Hepatocyte (in vitro differentiated cells): Measurements from ENCODE around the gene AGAP2. TPM values are rescaled to one million over a fixed set of nuclear protein-coding genes. Genes with fewer than 3 reads are reported as not detected.

Source experiments
- DNase-seq: peaks from one replicate; pipeline ENCODE4 v3.0.0-alpha.2; 2016; ENCODE audit warnings: low spot score
- H2AFZ ChIP-seq: fragments of 200-600 bp; sonication (generic); 2 replicates; pipeline ENCODE4 v1.6.0; 2016; ENCODE audit warnings: antibody characterized with exemption, mild to moderate bottlenecking
- H3K27ac ChIP-seq: fragments of 200-600 bp; sonication (generic); 2 replicates; pipeline ENCODE4 v1.5.1; 2016; ENCODE audit warnings: mild to moderate bottlenecking
- H3K27me3 ChIP-seq: fragments of 200-600 bp; sonication (generic); 2 replicates; pipeline ENCODE4 v1.6.1; 2016
- H3K36me3 ChIP-seq: fragments of 200-600 bp; sonication (generic); replicated peaks from 2 replicates; pipeline ENCODE4 v1.5.1; 2016; ENCODE audit warnings: low read depth; ENCODE audit not compliant: insufficient read depth
- H3K4me1 ChIP-seq: fragments of 200-600 bp; sonication (generic); 2 replicates; pipeline ENCODE4 v1.5.1; 2016; ENCODE audit warnings: mild to moderate bottlenecking, moderate library complexity; ENCODE audit not compliant: insufficient read depth
- H3K4me2 ChIP-seq: fragments of 200-600 bp; sonication (generic); 2 replicates; pipeline ENCODE4 v1.6.0; 2016
- H3K4me3 ChIP-seq: fragments of 200-600 bp; sonication (generic); 2 replicates; pipeline ENCODE4 v1.5.1; 2016; ENCODE audit warnings: mild to moderate bottlenecking
- H3K79me2 ChIP-seq: fragments of 200-600 bp; sonication (generic); 2 replicates; pipeline ENCODE4 v1.6.0; 2017; ENCODE audit warnings: mild to moderate bottlenecking
- H3K9me2 ChIP-seq: fragments of 200-600 bp; sonication (generic); replicated peaks from 2 replicates; pipeline ENCODE4 v1.6.0; 2017; ENCODE audit warnings: mild to moderate bottlenecking; ENCODE audit not compliant: insufficient read depth
- H3K9me3 ChIP-seq: fragments of 200-600 bp; sonication (generic); 2 replicates; pipeline ENCODE4 v1.5.1; 2016; ENCODE audit warnings: low read depth, mild to moderate bottlenecking
- H4K20me1 ChIP-seq: fragments of 200-600 bp; sonication (generic); 2 replicates; pipeline ENCODE4 v1.6.0; 2016; ENCODE audit warnings: mild to moderate bottlenecking; ENCODE audit not compliant: insufficient read depth, poor library complexity, severe bottlenecking
- EZH2 ChIP-seq: fragments of 200-600 bp; sonication (generic); IDR thresholded peaks from 2 replicates; pipeline ENCODE4 v1.6.1; 2016; ENCODE audit warnings: antibody characterized with exemption, mild to moderate bottlenecking, borderline replicate concordance
- EZH2phosphoT487 ChIP-seq: fragments of 200-600 bp; sonication (generic); IDR thresholded peaks from one replicate; pipeline ENCODE4 v1.6.1; 2018; ENCODE audit warnings: antibody characterized with exemption, mild to moderate bottlenecking, low read depth, moderate library complexity; ENCODE audit not compliant: unreplicated experiment, severe bottlenecking
- WGBS: methylation state at CpG from one replicate; pipeline ENCODE4 v1.1.6; 2016; ENCODE audit warnings: low lambda C conversion rate; ENCODE audit errors: missing lambda C conversion rate; 5-methylcytosine and 5-hydroxymethylcytosine counted together
- polyA plus RNA-seq: library from polyadenylated mRNA; unstranded; fragments of >200 nt; fragmentation: Nextera tagmentation; extraction: Ambion mirVana; gene quantifications from 2 replicates; pipeline ENCODE4 v1.2.1, GENCODE V29; 2016
- total RNA-seq: library from RNA; depleted of rRNA; stranded (reverse); fragments of >200 nt; gene quantifications from 2 replicates; pipeline ENCODE4 v1.2.3, GENCODE V29; 2014
- TF ChIP-seq, protein P1 (sequence below): fragments of 200-600 bp; sonication (generic); IDR thresholded peaks from 2 replicates; pipeline ENCODE4 v1.5.1; 2016; ENCODE audit warnings: antibody characterized with exemption, mild to moderate bottlenecking; ENCODE audit not compliant: poor library complexity

Gene AGAP2
- total and polyA plus RNA-seq, 2 experiments from 2014 or later, result 0.04 to 0.33 TPM

DNA sequence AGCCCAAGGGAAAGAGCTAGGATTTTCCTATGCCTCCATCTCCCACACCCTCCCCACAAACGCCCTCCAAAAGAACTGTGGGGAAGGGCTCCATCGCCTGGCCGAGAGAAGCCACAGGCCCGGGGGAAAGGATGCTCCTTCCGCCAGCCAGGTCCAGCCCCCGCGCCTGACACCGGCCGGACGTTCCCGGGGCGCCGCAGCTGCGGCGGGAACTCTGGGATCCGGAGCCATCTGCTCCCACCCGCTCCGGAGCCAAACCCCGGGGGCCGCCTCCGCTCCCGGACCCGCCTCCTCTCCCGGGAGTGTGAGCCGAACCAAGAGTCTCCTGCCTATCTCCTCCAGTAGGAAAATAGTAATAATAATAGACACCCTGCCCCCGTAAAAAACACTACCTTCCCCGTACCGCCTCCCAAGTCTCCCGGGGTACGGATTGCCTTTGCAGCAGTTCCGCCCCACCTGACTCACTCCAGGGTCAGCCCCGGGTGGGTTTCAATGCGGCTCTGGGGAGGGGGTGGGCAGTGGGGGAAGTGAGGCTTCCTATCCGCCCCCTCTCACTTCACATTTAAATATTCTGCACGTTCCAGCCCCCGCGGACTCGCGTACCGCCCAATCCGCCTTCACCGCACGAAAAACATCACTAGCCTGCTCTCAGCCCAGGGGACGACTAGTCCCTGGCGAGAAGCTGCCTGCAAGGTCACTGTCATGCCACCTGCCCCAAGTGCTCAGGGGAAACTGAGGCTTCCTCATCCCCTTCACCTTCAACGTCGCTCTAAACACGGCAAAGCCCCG, 2.4 kb downstream of the AGAP2 start:
- Histone ChIP-seq H3K27me3 (peaks cover 100% of the 10 kb centered on the region), H3K27ac (no peak overlapping the region), H3K9me3 (no peaks in the 10 kb centered on the region), H3K9me2 (no peaks in the 10 kb centered on the region), H3K79me2 (no peaks in the 10 kb centered on the region), H3K4me3 (no peak overlapping the region), H4K20me1 (no peaks in the 10 kb centered on the region), H2AFZ (peak overlapping the region; percentile 45), H3K4me1 (peaks cover 23% of the 10 kb centered on the region), H3K4me2 (peak overlapping the region; percentile 94), H3K36me3 (no peaks in the 10 kb centered on the region)
- peak; percentile 8 for TF ChIP-seq EZH2
- peak; percentile 23 for TF ChIP-seq EZH2phosphoT487
- TF ChIP-seq, protein P1, sequence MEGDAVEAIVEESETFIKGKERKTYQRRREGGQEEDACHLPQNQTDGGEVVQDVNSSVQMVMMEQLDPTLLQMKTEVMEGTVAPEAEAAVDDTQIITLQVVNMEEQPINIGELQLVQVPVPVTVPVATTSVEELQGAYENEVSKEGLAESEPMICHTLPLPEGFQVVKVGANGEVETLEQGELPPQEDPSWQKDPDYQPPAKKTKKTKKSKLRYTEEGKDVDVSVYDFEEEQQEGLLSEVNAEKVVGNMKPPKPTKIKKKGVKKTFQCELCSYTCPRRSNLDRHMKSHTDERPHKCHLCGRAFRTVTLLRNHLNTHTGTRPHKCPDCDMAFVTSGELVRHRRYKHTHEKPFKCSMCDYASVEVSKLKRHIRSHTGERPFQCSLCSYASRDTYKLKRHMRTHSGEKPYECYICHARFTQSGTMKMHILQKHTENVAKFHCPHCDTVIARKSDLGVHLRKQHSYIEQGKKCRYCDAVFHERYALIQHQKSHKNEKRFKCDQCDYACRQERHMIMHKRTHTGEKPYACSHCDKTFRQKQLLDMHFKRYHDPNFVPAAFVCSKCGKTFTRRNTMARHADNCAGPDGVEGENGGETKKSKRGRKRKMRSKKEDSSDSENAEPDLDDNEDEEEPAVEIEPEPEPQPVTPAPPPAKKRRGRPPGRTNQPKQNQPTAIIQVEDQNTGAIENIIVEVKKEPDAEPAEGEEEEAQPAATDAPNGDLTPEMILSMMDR, result peak; percentile 37
- WGBS, result 2% methylated on average over 41 of the region's 49 CpGs
- peak; percentile 56 for DNase-seq

DNA sequence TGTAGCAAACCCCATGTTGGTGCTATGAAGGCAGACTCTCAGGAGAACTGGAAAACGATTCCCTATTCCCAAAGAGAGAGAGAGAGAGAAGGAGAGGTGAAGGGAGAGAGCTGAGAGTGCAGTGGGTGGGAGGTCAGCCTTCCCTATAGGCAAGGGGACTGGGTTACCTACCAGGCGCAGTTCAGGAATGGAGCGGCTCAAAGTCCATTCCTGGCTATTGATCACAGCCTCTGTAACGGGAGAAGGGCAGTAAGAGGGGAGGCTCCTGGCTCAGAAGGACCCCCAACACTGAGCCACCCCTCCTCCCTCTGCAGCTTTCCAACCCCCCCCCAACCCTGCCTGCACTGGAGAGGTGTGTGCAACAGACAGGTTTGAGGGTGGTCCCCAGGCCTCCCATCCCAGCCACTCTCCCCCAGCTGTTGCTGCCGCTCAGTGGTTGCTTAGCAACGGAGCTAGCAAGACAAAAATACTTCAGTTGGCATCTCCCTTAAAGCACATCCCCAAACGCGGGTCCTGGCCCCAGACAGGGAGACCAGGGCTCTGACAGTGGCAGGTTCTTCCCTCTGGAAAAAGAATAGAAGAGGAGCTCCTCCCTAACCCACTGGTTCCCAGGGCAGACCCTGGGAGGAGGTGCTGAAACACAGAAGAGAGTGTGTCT, 3.2 kb downstream of the AGAP2 start:
- H3K9me2 ChIP-seq, result no peaks in the 10 kb centered on the region
- WGBS, result 14% methylated on average over 8 of the region's 8 CpGs
- no peak for TF ChIP-seq EZH2phosphoT487
- TF ChIP-seq, protein P1, result no peak
- TF ChIP-seq EZH2, result no peak
- H3K36me3 ChIP-seq, result no peaks in the 10 kb centered on the region
- no peak overlapping the region for H2AFZ ChIP-seq
- H3K27me3 ChIP-seq, result peaks cover 99% of the 10 kb centered on the region
- DNase-seq, result no peak
- H3K4me1 ChIP-seq, result peaks cover 23% of the 10 kb centered on the region
- H3K4me3 ChIP-seq, result no peak overlapping the region
- no peaks in the 10 kb centered on the region for H4K20me1 ChIP-seq
- H3K79me2 ChIP-seq, result no peaks in the 10 kb centered on the region
- peak overlapping the region; percentile 94 for H3K4me2 ChIP-seq
- H3K27ac ChIP-seq, result no peak overlapping the region
- no peaks in the 10 kb centered on the region for H3K9me3 ChIP-seq

DNA sequence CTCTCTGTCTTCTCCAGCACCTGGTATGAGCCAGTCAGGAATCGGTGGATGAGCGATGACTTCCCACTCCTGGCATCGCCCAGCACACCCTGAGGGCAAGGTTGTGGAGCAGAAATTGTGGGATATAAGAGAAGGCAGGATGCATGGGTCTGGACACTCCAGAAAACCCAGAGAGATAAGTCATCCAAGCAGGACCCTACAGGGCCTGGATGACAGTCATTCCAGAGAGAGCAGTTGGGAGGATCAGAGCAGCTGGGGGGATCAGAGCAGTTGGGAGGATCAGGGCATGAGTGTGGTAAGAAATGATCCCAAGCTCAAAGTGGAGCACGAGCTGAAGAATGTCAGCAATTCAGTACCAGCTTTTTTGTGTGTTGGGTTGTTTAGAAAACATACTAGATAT, 4.0 kb downstream of the AGAP2 start:
- Histone ChIP-seq H3K27ac (no peak overlapping the region), H2AFZ (no peak overlapping the region), H3K9me3 (no peaks in the 10 kb centered on the region), H3K4me2 (no peak overlapping the region), H3K9me2 (no peaks in the 10 kb centered on the region), H3K36me3 (no peaks in the 10 kb centered on the region), H3K4me1 (peaks cover 23% of the 10 kb centered on the region), H3K4me3 (no peak overlapping the region), H3K27me3 (peaks cover 99% of the 10 kb centered on the region), H3K79me2 (no peaks in the 10 kb centered on the region), H4K20me1 (no peaks in the 10 kb centered on the region)
- no peak for DNase-seq
- WGBS, result 74% methylated on average over 4 of the region's 4 CpGs
- TF ChIP-seq EZH2 (no peak), EZH2phosphoT487 (no peak)
- TF ChIP-seq, protein P1, result no peak
